H1 (cell line): ENCODE measurements around the gene TEAD1. TPM values are rescaled to one million over a fixed set of nuclear protein-coding genes. Genes with fewer than 3 reads are reported as not detected.

Source experiments
- BRCA1 ChIP-seq: IDR thresholded peaks from 2 replicates; pipeline ENCODE4 v1.6.1; 2012; ENCODE audit warnings: low read depth, low read length, improper control_type of control experiment
- CHD7 ChIP-seq: fragments of 300-600 bp; sonication (generic); IDR thresholded peaks from 2 replicates; pipeline ENCODE4 v1.7.1; 2012; ENCODE audit warnings: low read length, moderate library complexity, mild to moderate bottlenecking, inconsistent platforms; ENCODE audit not compliant: insufficient replicate concordance
- E2F6 ChIP-seq: IDR thresholded peaks from 2 replicates; pipeline ENCODE4 v1.6.1; 2012; ENCODE audit warnings: inconsistent platforms
- EZH2 ChIP-seq: fragments of 200-600 bp; sonication (generic); IDR thresholded peaks from 2 replicates; pipeline ENCODE4 v1.7.1; 2012; ENCODE audit warnings: low read depth, mild to moderate bottlenecking, moderate library complexity, low read length, inconsistent platforms; ENCODE audit not compliant: severe bottlenecking
- GTF2F1 ChIP-seq: IDR thresholded peaks from 2 replicates; pipeline ENCODE4 v1.6.1; 2012; ENCODE audit warnings: low read depth, low read length, improper control_type of control experiment, borderline replicate concordance
- JUND ChIP-seq: IDR thresholded peaks from 2 replicates; pipeline ENCODE4 v1.6.1; 2011; ENCODE audit warnings: mild to moderate bottlenecking, improper control_type of control experiment, low read length
- KDM5A ChIP-seq: fragments of 200-600 bp; IDR thresholded peaks from 2 replicates; pipeline ENCODE4 v1.7.1; 2012; ENCODE audit warnings: mild to moderate bottlenecking, low read length, inconsistent platforms, mixed read lengths
- PHF8 ChIP-seq: fragments of 200-600 bp; sonication (generic); conservative IDR thresholded peaks from 2 replicates; pipeline ENCODE4 v1.7.1; 2012; ENCODE audit warnings: low read depth, mild to moderate bottlenecking, inconsistent platforms, low read length, moderate library complexity
- POU5F1 ChIP-seq: IDR thresholded peaks from 2 replicates; pipeline ENCODE4 v1.6.1; 2011; ENCODE audit warnings: low read depth, mild to moderate bottlenecking, low read length, moderate library complexity
- RBBP5 ChIP-seq: IDR thresholded peaks from 2 replicates; pipeline ENCODE4 v1.7.1; 2012; ENCODE audit warnings: low read depth, mild to moderate bottlenecking, inconsistent platforms, low read length, moderate library complexity, borderline replicate concordance
- SIRT6 ChIP-seq: IDR thresholded peaks from one replicate; pipeline ENCODE4 v1.7.1; 2012; ENCODE audit warnings: low read length, inconsistent platforms
- TCF12 ChIP-seq: IDR thresholded peaks from 2 replicates; pipeline ENCODE4 v1.6.1; 2011; ENCODE audit warnings: low read depth, mild to moderate bottlenecking, low read length
- polyA plus RNA-seq, 7 experiments: library from polyadenylated mRNA; depleted of rRNA in 3 of 7; stranded (reverse) in 5 of 7; unstranded in 2 of 7; fragments of >200 nt in 5 of 7; fragments of 200-250 nt in 2 of 7; gene quantifications; 1 replicate in 5 of 7; 2 replicates in 1 of 7; 4 replicates in 1 of 7; pipeline versions ENCODE4 v1.2.1 to v1.2.3, GENCODE V29; 2011 to 2013; ENCODE audit warnings: missing spikeins in 2 of 7, mixed read lengths in 2 of 7
- total RNA-seq: library from RNA; stranded (reverse); fragmentation: NEBNext Ultra II Directional; extraction: Animal tissue kit (Norgen Biotek cat#: 25700); gene quantifications from 2 replicates; pipeline ENCODE4 v1.2.1, GENCODE V29; 2021

TEAD1 gene
- total and polyA plus RNA-seq, 2 of the 8 experiments (the other 6 are each of a cell fraction or from before 2014, with no cell fraction given), result 15.6 to 67.4 TPM

GRCh38 chr11:12848413-12848812 lies 174.2 kb downstream of the TEAD1 start (continued):
- no peak for TF ChIP-seq CHD7
- no peak for TF ChIP-seq POU5F1
- TF ChIP-seq RBBP5, result no peak
- TF ChIP-seq E2F6, result no peak
- TF ChIP-seq KDM5A, result no peak
- TF ChIP-seq PHF8, result no peak
- no peak for TF ChIP-seq SIRT6
- TF ChIP-seq BRCA1, result no peak
- no peak for TF ChIP-seq JUND
- TF ChIP-seq EZH2, result no peak
- no peak for TF ChIP-seq GTF2F1
- no peak for TF ChIP-seq TCF12
